Neural crest cell (in vitro differentiated cells): ENCODE measurements around the gene COL19A1. TPM values are rescaled to one million over a fixed set of nuclear protein-coding genes. Genes with fewer than 3 reads are reported as not detected.

Experiments used
- DNase-seq: peaks from one replicate; pipeline ENCODE4 v3.0.0; 2021; ENCODE audit warnings: low read depth, mixed read lengths, low spot score
- H3K27ac Mint-ChIP-seq: one replicate; pipeline ENCODE4 v1.8.0; 2021; ENCODE audit warnings: mild to moderate bottlenecking, mixed read lengths; ENCODE audit not compliant: unreplicated experiment
- H3K27me3 Mint-ChIP-seq: 2 replicates; pipeline ENCODE4 v1.8.0; 2021; ENCODE audit warnings: low read depth, mild to moderate bottlenecking, mixed read lengths
- H3K36me3 Mint-ChIP-seq: 2 replicates; pipeline ENCODE4 v1.8.0; 2021; ENCODE audit warnings: low read depth, mild to moderate bottlenecking, mixed read lengths
- H3K4me1 Mint-ChIP-seq: 2 replicates; pipeline ENCODE4 v1.8.0; 2021; ENCODE audit warnings: mixed read lengths
- H3K4me3 Mint-ChIP-seq: one replicate; pipeline ENCODE4 v1.8.0; 2021; ENCODE audit warnings: mild to moderate bottlenecking, mixed read lengths
- H3K9me3 Mint-ChIP-seq: 2 replicates; pipeline ENCODE4 v1.8.0; 2021; ENCODE audit warnings: mixed read lengths
- total RNA-seq: library from RNA; stranded (reverse); gene quantifications from 2 replicates; pipeline ENCODE4 v1.2.1, GENCODE V29; 2021
- TF ChIP-seq, protein P1 (sequence below): fragments of 200-600 bp; sonication (generic); conservative IDR thresholded peaks from 2 replicates; pipeline ENCODE4 v1.5.0; 2021; ENCODE audit warnings: antibody characterized with exemption, mild to moderate bottlenecking

Gene COL19A1
- total RNA-seq, 1 donor from 2014 or later, result 0.09 TPM

DNA sequence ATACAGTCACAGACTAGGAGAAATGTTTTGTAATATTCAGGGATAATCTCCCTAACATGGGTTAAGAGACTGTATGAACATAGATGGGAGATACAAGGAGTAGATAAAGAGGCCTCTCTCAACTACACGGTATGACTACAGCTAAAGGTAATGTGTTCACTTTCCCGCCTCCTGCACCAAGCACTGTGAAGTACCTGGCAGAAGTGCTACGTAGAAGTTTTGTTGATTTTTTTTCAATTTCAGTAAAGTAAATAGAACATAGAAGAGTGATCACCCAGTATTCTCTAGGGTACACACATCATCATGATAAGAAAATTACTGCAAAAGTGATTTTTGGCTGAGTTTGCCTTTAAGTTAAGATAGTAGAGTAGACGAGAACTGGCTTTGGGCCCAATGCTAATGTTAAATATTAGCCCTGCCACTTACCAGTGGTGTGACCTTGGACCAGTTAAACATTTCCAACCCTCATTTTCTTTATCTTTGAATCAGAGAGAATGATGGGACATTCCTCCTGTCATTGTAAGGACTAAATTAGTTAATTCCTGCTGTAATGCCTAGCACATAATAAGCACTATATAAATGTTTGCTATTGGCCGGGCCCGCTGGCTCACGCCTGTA is 253.0 kb downstream of the COL19A1 start:
- H3K27ac Mint-ChIP-seq, result no peak overlapping the region

DNA sequence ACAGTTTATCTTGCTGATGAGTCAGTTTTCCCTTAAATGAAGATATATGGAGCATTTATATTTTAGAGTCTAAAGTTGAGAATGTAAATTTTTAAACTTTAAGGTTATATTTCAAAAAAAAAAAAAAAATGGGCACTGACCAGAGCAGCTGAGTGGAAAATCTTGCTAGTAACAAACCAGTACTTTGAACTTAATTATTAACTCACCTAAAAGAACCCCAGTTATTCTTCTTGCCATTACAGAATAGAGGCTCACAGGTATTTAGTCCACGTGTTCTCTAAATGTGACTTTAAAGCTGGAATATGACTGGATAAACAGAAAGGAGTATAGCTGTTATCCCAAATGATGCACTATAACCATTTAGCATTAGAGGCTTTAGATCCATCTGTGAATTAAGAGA is 258.1 kb downstream of the COL19A1 start:
- Mint-ChIP-seq H3K27me3 (no peaks in the 10 kb centered on the region), H3K4me3 (no peak overlapping the region), H3K36me3 (no peaks in the 10 kb centered on the region), H3K9me3 (no peaks in the 10 kb centered on the region), H3K4me1 (peaks cover 8% of the 10 kb centered on the region), H3K27ac (no peak overlapping the region)
- no peak for DNase-seq
- TF ChIP-seq, protein P1, sequence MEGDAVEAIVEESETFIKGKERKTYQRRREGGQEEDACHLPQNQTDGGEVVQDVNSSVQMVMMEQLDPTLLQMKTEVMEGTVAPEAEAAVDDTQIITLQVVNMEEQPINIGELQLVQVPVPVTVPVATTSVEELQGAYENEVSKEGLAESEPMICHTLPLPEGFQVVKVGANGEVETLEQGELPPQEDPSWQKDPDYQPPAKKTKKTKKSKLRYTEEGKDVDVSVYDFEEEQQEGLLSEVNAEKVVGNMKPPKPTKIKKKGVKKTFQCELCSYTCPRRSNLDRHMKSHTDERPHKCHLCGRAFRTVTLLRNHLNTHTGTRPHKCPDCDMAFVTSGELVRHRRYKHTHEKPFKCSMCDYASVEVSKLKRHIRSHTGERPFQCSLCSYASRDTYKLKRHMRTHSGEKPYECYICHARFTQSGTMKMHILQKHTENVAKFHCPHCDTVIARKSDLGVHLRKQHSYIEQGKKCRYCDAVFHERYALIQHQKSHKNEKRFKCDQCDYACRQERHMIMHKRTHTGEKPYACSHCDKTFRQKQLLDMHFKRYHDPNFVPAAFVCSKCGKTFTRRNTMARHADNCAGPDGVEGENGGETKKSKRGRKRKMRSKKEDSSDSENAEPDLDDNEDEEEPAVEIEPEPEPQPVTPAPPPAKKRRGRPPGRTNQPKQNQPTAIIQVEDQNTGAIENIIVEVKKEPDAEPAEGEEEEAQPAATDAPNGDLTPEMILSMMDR, result no peak

More for the DNA sequence above, 253.0 kb downstream of the COL19A1 start:
- TF ChIP-seq, protein P1, result no peak
- H3K27me3 Mint-ChIP-seq, result no peaks in the 10 kb centered on the region
- DNase-seq, result no peak
- H3K4me3 Mint-ChIP-seq, result no peak overlapping the region
- no peaks in the 10 kb centered on the region for H3K4me1 Mint-ChIP-seq
- peaks cover 2% of the 10 kb centered on the region for H3K9me3 Mint-ChIP-seq
- H3K36me3 Mint-ChIP-seq, result no peaks in the 10 kb centered on the region

DNA sequence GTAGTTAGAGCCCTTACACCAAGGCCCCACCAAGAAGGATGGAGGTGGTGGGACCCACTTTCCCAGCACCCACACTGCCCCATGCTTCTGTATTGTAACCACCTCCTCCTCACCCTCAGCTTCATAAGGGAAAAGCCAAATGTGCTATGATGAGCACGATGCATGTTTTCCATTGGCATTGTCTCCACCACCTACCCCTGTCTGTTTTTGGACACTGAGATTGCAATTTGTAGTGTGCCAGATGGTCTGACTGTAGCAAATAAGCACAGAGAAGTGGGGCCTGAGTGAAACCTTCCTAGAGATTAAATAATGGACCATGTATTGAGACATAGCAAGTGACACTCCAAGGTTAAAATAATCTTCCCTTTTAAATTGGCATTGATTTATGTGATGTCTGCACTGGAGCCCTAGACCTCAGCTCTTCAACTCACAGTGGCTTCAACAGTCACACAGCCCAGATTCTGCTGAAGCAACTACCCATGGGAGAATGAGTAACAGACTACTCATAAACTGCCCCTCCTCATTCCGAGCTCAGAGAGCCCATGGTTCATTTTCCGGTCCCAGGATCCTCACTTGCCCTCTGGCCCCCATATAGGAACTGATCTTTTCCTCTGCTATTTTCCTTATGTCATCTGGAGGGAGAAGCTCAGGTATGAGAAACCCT is 258.7 kb downstream of the COL19A1 start:
- Mint-ChIP-seq H3K9me3 (no peaks in the 10 kb centered on the region), H3K4me3 (no peak overlapping the region), H3K27ac (no peak overlapping the region), H3K4me1 (peaks cover 8% of the 10 kb centered on the region), H3K36me3 (no peaks in the 10 kb centered on the region), H3K27me3 (no peaks in the 10 kb centered on the region)
- TF ChIP-seq, protein P1, result no peak
- no peak for DNase-seq

DNA sequence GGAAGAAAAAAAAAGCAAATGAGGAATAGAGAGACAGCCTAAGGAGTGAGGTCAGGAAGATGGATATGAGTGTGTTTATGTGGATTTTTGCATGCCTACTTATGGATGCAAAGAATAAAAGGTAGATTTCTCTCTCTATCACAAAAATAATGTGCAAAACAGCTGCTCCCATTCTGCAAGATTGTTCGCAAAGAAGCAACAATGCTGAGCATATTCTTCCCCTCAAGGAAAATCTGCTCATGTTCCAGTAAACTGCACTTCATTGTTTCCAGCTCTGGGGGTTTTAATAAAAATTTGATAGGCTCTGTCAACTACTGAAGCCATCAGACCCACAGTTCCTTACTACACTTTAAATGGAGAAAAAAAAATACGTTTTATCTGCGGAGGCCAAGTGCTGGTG is 259.2 kb downstream of the COL19A1 start:
- TF ChIP-seq, protein P1, result no peak
- Mint-ChIP-seq H3K27me3 (no peaks in the 10 kb centered on the region), H3K4me3 (no peak overlapping the region), H3K36me3 (no peaks in the 10 kb centered on the region), H3K27ac (no peak overlapping the region), H3K4me1 (peaks cover 8% of the 10 kb centered on the region), H3K9me3 (no peaks in the 10 kb centered on the region)
- no peak for DNase-seq

DNA sequence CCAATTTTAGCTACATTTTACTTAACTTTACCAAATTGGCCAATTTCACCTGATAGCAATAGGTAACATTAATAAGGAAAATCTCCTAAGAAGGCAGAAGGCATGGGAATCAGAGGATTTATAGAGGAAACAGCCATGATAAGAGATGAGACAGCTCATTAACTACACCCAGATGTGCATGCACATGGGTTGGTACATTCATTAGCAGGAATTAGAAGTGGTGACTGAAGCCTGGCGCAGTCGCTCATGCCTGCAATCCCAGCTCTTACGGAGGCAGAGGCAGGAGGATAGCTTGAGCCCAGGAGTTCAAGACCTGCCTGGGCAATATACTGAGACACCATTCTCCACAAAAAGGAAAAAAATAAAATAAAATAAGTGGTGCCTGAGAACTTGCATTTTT is 263.0 kb downstream of the COL19A1 start:
- Mint-ChIP-seq H3K36me3 (no peaks in the 10 kb centered on the region), H3K4me3 (no peak overlapping the region), H3K27me3 (no peaks in the 10 kb centered on the region), H3K27ac (no peak overlapping the region), H3K4me1 (peaks cover 8% of the 10 kb centered on the region), H3K9me3 (no peaks in the 10 kb centered on the region)
- TF ChIP-seq, protein P1, result no peak
- no peak for DNase-seq
